Measurements from ENCODE around the gene LRRN4CL.
"Not testable (repeated sequence)": the region's sequence is repeated elsewhere in the genome, so short reads cannot be mapped to it uniquely, and the experiment has no call there.

LRRN4CL gene

DNA sequence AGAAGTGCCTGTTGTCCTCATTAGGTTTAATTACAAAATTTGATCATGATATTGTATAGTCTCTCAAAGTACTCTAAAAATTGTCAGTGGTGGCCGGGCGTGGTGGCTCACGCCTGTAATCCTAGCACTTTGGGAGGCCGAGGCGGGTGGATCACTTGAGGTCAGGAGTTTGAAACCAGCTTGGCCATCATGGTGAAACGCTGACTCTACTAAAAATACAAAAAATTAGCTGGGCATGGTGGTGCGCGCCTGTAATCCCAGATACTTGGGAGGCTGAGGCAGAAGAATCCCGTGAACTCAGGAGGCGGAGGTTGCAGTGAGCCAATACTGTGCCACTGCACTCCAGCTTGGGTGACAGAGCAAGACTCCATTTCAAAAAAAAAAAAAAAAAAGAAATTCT, 13.9 kb downstream of the LRRN4CL start:
- not testable (repeated sequence) for DNase-seq

DNA sequence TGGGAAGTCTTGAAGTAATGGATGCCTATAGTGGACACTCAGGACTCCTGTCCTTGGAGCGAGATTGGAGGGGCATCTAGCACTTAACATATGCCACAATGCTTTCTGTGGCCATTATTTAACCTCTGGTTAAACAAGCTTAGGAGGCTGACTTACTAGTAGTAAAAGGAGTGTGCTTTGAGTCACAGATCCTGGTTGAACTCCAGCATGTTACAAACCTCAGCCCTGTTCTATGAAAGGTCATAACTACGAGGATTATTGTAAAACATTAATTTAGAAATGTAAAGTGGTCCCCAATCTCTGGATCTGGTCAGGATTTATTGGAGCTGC, 16.2 kb downstream of the LRRN4CL start:
- no peak for DNase-seq

DNA sequence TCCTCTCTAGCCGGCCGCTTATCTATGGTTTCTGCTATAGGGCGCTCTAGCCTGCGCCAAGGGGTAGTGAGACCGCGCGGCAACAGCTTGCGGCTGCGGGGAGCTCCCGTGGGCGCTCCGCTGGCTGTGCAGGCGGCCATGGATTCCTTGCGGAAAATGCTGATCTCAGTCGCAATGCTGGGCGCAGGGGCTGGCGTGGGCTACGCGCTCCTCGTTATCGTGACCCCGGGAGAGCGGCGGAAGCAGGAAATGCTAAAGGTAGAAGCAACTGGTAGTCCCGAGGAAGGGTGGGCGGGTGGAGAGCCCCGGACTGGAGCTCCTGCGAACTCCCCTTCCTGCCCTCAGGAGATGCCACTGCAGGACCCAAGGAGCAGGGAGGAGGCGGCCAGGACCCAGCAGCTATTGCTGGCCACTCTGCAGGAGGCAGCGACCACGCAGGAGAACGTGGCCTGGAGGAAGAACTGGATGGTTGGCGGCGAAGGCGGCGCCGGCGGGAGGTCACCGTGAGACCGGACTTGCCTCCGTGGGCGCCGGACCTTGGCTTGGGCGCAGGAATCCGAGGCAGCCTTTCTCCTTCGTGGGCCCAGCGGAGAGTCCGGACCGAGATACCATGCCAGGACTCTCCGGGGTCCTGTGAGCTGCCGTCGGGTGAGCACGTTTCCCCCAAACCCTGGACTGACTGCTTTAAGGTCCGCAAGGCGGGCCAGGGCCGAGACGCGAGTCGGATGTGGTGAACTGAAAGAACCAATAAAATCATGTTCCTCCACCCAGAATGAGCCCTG, 17.5 kb downstream of the LRRN4CL start, which contains the start of the genes LBHD1 and UQCC3:
Gene LBHD1, minus strand, starts transcription at position 660 of the 782 bp plus-strand sequence. CDS start 2,236 bp downstream, outside the sequence.
Gene UQCC3, plus strand, starts transcription at position 66 of the 782 bp plus-strand sequence. Its CDS starts 73 bp downstream, at position 139.
- peak; percentile 63 for DNase-seq

DNA sequence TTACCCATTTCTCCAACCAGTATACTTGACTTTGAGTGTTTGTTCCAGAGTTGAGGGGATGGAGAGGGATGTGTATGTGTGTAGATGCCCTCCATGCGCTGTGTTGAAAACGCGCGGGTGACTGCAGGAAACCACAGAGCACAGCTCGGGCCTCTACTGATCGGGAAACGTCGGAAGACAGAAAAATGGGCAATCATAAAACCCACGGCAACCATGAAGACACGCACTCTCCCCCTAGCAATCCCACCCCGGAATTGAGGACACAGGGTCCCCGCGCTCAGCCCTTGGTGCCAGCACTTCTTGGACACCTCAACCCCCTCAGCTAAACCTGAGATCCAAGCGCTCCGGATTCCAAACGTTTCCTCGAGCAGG, 18.1 kb downstream of the LRRN4CL start:
- no peak for DNase-seq

GRCh38 chr11:62669420-62670161, 19.7 kb downstream of the LRRN4CL start:
- no peak for DNase-seq

GRCh38 chr11:62667460-62667859, 21.9 kb downstream of the LRRN4CL start:
- DNase-seq = no peak

DNA sequence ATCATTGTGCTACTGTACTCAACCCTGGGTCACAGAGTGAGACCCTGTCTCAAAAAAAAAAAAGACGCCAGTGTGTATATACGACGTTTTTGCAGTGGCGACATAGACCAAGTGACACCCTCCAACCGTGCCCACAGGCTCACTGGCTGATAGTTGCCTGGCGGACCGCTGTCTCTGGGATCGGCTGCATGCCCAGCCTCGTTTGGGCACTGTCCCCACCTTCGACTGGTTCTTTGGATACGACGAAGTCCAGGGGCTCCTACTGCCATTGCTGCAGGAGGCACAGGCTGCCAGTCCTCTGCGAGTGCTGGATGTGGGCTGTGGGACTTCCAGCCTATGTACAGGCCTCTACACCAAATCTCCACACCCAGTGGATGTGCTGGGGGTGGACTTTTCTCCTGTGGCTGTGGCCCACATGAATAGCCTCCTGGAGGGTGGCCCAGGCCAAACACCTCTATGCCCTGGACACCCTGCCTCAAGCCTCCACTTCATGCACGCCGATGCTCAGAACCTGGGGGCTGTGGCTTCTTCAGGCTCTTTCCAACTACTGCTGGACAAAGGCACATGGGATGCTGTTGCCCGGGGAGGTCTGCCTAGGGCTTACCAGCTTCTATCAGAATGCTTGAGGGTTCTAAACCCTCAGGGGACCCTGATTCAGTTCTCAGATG, 22.9 kb downstream of the LRRN4CL start:
- no peak for DNase-seq

DNA sequence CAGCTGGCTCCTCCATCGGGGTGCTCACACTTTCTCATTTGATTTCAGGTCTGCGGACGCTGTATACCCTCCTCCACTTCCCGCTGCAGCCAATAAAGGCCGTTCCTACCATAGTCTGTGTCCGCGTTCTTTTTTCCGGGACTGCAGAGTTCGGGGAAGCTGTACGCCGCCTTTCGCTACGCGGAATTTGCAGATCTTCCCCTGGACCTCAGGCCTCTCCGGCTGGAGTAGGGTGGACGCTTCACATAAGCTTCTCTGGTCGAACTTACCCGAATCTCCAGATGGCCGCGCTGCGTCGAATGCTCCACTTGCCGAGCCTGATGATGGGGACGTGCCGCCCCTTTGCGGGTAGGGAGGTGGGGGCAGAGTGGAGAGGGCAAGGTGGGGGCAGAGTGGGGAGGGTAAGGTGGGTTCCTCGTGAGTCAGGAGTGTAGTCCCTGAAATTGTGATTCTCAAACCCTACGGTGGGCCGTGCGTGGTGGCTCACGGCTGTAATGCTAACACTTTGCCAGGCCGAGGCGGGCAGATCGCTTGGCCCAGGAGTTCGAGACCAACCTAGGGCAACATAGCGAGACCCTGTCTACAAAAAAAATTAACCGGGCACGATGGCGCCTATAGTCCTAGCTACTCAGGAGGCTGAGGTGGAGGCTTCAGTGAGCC, 23.6 kb downstream of the LRRN4CL start:
- DNase-seq = peak; percentile 48

DNA sequence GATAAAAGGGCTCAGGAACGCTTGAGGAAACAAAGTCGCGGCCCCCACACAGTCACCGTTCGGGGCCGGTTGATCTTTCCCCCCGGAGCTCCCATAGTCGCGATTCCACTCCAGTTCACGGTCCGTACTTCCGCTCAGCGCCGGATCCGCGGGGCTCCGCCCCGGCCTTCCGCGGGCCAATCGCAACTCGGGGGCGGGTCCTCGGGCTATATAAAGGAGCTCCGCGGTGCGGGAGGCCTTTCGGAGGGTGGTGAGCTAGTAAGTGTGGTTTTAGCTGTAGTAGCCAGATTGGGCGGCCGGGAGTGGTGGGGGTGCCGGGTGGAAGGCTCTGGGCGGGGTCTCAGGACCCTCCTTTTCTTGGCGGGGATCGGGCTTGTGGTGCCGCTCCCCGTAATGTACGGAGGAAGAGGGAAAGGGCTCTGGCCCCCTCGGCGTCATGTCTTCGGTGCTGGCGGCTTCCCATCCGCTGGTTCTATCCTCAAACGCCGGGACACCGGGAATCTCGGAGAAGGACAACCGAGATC, 24.2 kb downstream of the LRRN4CL start, which contains the start of the genes C11orf98 and CSKMT:
Gene C11orf98, minus strand, starts transcription at position 136 of the 524 bp plus-strand sequence. Its CDS starts 41 bp downstream, at position 95.
Gene CSKMT, plus strand, starts transcription at position 238 of the 524 bp plus-strand sequence. CDS start 568 bp downstream, outside the sequence.
- DNase-seq = peak; percentile 92

DNA sequence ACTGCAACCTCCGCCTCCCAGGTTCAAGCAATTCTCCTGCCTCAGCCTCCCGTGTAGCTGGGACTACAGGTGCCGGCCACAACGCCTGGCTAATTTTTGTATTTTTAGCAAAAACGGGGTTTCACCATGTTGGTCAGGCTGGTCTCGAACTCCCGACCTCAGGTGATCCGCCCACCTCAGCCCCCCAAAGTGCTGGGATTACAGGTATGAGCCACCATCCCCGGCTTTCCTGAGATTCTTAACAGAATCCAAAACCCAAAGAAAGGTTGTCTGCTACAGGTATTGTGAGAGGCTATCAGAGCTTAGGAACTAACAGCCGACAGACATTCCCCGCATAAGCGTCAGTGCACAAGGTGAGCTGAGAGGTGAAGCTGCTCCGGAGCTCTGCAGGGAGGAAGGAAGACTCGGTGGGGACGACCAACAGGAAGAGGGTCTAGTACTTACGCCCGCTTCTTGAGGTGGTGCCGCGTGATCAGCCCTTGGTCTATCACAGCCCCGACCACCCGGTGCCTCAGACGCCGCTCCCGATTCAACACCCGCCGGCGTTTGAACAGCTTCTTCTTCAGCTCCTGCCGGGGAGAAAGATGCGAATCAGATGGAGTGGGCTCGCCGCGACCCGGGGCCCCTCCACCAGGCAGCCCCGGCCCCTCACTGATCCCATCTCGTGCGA, 24.8 kb downstream of the LRRN4CL start:
- DNase-seq = peak; percentile 46

DNA sequence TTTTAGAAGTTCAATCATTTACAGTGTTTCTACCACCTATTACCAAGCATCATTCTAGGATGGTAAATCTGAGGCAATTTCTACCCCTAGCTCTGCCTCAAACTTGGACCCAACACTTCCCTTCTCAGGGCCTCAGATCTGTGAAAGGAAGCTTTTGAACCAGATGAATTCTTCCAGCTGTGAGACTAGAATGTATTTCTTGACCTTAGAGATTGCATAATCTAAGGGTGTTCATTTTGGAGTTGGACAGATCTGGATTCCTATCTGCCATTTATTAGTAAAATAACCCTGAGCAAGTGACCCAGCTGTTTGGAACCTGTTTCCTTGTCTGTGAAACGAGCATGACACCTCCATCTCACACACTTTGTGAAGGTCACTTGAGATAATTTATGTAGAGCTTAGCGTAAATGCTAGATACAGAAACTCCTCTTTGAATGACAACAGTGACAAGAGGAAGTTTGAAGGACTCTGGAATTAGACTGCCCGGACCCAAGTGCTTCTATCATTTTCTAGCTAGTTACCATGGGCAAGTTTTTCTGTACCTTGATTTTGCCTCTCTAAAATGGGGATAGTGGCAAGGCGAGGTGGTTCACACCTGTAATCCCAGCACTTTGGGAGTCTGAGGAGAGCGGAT, 32.4 kb downstream of the LRRN4CL start:
- no peak for DNase-seq

GRCh38 chr11:62654297-62654696, 35.0 kb downstream of the LRRN4CL start:
- no peak for DNase-seq

GRCh38 chr11:62652161-62653006, 36.9 kb downstream of the LRRN4CL start:
- DNase-seq = peak; percentile 30

DNA sequence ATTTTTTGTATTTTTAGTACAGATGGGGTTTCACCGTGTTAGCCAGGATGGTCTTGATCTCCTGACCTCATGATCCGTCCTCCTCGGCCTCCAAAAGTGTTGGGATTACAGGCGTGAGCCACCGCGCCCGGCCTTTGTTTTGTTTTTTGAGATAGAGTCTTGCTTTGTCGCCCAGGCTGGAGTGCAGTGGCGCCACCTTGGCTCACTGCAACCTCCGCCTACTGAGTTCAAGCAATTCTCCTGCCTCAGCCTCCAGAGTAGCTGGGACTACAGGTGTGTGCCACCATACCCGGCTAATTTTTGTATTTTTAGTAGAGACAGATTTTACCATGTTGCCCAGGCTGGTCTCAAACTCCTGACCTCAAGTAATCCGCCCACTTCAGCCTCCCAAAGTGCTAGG, 39.0 kb downstream of the LRRN4CL start:
- not testable (repeated sequence) for DNase-seq

DNA sequence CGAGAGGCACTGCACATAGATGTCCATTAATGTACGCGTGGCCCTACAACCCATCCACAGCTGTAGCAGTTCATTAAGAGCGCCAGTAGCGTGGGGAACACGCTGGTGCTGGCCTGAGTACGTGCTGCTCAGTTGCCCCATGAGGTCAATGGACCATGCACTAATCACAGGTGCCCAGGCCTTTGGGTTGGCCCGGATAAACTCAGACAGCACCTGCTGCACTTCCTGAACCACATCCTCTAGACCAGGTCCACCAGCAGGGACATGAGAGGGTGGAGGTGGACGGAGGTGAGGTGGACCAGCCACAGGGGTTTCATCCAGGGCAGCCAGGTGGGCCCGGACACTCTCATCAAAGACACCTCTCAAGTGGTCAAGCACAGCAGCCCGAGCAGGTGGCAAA, 39.8 kb downstream of the LRRN4CL start:
- DNase-seq = no peak

DNA sequence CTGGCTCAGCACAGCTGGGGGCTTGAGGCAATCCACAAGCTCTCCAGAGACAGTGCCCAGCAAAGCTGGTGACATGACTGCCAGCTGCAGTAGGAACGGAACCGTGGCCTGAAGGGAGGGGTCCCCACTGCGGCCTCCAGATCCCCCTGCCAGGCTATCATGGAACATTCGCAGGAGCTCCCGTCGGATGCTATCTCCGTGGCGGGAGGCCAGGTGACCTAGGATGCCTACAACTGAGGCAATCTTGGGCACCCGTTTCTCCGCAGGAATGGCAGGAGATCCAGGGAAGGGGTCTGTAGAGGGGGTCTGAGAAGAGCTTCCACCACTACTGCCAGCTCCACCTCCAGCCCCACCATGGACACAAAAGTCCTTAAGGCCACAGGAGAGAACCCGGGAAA, 40.4 kb downstream of the LRRN4CL start:
- DNase-seq = no peak

- DNase-seq = no peak
Measured at GRCh38 chr11:62648185-62648966, 41.0 kb downstream of the LRRN4CL start.

DNA sequence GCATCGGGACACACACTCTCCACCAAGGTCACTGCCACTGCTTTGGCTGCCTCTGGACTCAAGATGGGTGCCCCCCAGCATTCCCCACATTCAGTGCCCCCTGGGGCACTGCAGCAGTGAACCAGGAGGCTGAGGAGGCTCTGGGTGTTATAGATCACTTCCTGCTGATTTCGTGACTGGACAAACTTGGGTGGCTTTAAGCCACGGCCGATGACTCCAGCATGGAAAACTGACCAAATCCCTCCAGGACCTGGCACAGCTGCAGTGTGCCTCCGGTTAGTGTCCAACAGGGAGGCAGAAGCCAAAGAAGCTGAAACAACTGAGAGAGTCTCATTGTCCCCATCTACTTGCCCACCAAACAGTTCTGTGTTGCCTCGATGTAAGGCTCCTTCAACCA, 41.7 kb downstream of the LRRN4CL start:
- no peak for DNase-seq

DNA sequence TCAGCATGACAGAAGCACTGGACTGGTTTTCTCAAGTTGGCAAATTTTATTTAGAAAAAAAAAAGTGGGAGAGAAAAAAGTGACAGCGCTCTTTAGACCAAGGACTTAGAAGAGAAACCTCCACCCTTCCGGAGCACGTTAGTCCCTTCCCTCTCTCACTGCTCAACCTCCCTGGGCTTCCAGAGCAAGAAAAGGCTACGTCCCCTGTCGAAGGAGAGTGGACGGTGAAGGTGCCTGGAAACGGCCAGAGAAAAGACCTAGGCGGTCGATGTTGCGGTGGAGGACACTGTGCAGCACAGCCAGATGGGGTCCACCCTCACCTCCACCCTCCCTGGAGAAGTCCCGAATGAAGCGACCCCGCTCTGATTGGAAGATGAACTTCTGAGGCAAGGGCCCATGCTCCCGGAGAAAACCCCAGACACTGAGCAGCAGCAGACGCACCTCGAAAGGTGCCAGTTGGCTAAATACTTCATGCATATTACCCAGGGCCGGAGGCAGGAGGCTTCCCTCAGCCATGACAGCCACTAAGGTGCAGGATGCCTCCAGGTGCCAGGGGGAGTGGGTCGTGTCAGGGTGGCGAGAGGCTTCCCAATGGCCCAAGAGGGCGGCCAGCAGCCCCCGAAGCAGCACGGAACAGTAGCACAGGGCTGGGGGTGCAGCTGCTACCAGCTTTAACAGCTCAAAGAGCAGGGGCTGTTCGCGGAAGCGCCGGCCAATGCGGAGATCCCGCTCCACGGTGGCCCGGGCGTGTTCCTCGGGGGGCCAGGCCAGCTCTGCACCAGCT, 42.3 kb downstream of the LRRN4CL start:
- DNase-seq = no peak

Measured in effector CD4-positive, alpha-beta T cell (primary cell).